Right hindlimb (tissue), 1 donor: ENCODE measurements around the gene C1QBP.
"Not testable (repeated sequence)": the region's sequence is repeated elsewhere in the genome, so short reads cannot be mapped to it uniquely, and the experiment has no call there.

Source experiments
- DNase-seq: peaks from one replicate; pipeline ENCODE4 v3.0.0-alpha.2; 2018

Gene C1QBP

GRCh38 chr17:5438716-5439445 is at the start of gene C1QBP:
Gene C1QBP (minus strand): TSS chr17:5439155. CDS start chr17:5439073, 82 bp downstream.
- DNase-seq = peak; percentile 94

- no peak for DNase-seq
Observed at GRCh38 chr17:5488752-5489151, 49.8 kb upstream of the C1QBP start.

- peak; percentile 100 for DNase-seq
Observed at GRCh38 chr17:5486206-5487124, 47.5 kb upstream of the C1QBP start, which contains the start of gene MIS12. Gene MIS12 (plus strand): TSS chr17:5486566. CDS start chr17:5488863, 2,297 bp downstream.

GRCh38 chr17:5485270-5486205 is 46.6 kb upstream of the C1QBP start, which contains the start of gene DERL2:
Gene DERL2 (minus strand): TSS chr17:5486178. CDS start chr17:5486161, 17 bp downstream.
- no peak for DNase-seq

- no peak for DNase-seq
Observed at GRCh38 chr17:5481451-5481850, 42.5 kb upstream of the C1QBP start.

- DNase-seq = no peak
Observed at GRCh38 chr17:5480962-5481361, 42.0 kb upstream of the C1QBP start.

- no peak for DNase-seq
Observed at GRCh38 chr17:5478992-5479391, 40.0 kb upstream of the C1QBP start.

GRCh38 chr17:5473906-5474305 is 35.0 kb upstream of the C1QBP start:
- no peak for DNase-seq

GRCh38 chr17:5472511-5472910 is 33.6 kb upstream of the C1QBP start:
- DNase-seq = no peak

GRCh38 chr17:5468075-5468473 is 29.1 kb upstream of the C1QBP start:
- no peak for DNase-seq

GRCh38 chr17:5467416-5467815 is 28.5 kb upstream of the C1QBP start:
- no peak for DNase-seq

GRCh38 chr17:5466295-5466694 is 27.3 kb upstream of the C1QBP start:
- DNase-seq = no peak

GRCh38 chr17:5464717-5465507 is 26.0 kb upstream of the C1QBP start:
- DNase-seq = no peak

- DNase-seq = no peak
Observed at GRCh38 chr17:5446786-5447185, 7.8 kb upstream of the C1QBP start.

- no peak for DNase-seq
Observed at GRCh38 chr17:5444209-5444608, 5.3 kb upstream of the C1QBP start.

- DNase-seq = no peak
Observed at GRCh38 chr17:5443728-5444127, 4.8 kb upstream of the C1QBP start.

- no peak for DNase-seq
Observed at GRCh38 chr17:5439446-5439764, 450 bp upstream of the C1QBP start.

GRCh38 chr17:5437721-5438317 is 1.1 kb downstream of the C1QBP start:
- no peak for DNase-seq

- DNase-seq = not testable (repeated sequence)
Observed at GRCh38 chr17:5435781-5436315, 3.1 kb downstream of the C1QBP start.

GRCh38 chr17:5434984-5435383 is 4.0 kb downstream of the C1QBP start:
- no peak for DNase-seq

GRCh38 chr17:5431949-5432556 is 6.9 kb downstream of the C1QBP start:
- DNase-seq = no peak
